ENCODE results near the gene TMEM63B. TPM values are rescaled to one million over a fixed set of nuclear protein-coding genes. Genes with fewer than 3 reads are reported as not detected.
"Not testable (repeated sequence)": the region's sequence is repeated elsewhere in the genome, so short reads cannot be mapped to it uniquely, and the experiment has no call there.

Gene TMEM63B
- total RNA-seq, 1 donor from 2014 or later, result 41.3 TPM

- DNase-seq, result no peak
Observed at GRCh38 chr6:44094403-44095242, 32.7 kb upstream of the TMEM63B start.

GRCh38 chr6:44095243-44095623 lies 32.1 kb upstream of the TMEM63B start:
- not testable (repeated sequence) for DNase-seq

- peak; percentile 36 for DNase-seq
Observed at GRCh38 chr6:44096612-44097011, 30.7 kb upstream of the TMEM63B start.

GRCh38 chr6:44097782-44098317 lies 29.5 kb upstream of the TMEM63B start:
- DNase-seq, result no peak

- no peak for DNase-seq
Observed at GRCh38 chr6:44099192-44099591, 28.2 kb upstream of the TMEM63B start.

GRCh38 chr6:44100088-44100550 lies 27.2 kb upstream of the TMEM63B start:
- no peak for DNase-seq

GRCh38 chr6:44101832-44102231 lies 25.5 kb upstream of the TMEM63B start:
- DNase-seq, result no peak

GRCh38 chr6:44102527-44102926 lies 24.8 kb upstream of the TMEM63B start:
- no peak for DNase-seq

GRCh38 chr6:44104481-44105021 lies 22.8 kb upstream of the TMEM63B start:
- no peak for DNase-seq

- DNase-seq, result no peak
Observed at GRCh38 chr6:44105146-44105545, 22.2 kb upstream of the TMEM63B start.

- no peak for DNase-seq
Observed at GRCh38 chr6:44105993-44106740, 21.2 kb upstream of the TMEM63B start.

- no peak for DNase-seq
Observed at GRCh38 chr6:44107017-44107416, 20.3 kb upstream of the TMEM63B start.

GRCh38 chr6:44108471-44108870 lies 18.9 kb upstream of the TMEM63B start:
- DNase-seq, result no peak

- DNase-seq, result no peak
Observed at GRCh38 chr6:44109212-44109611, 18.1 kb upstream of the TMEM63B start.

GRCh38 chr6:44110005-44110676 lies 17.2 kb upstream of the TMEM63B start:
- no peak for DNase-seq

- no peak for DNase-seq
Observed at GRCh38 chr6:44110966-44111365, 16.4 kb upstream of the TMEM63B start.

GRCh38 chr6:44111434-44112417 lies 15.6 kb upstream of the TMEM63B start:
- DNase-seq, result no peak

GRCh38 chr6:44113414-44113813 lies 13.9 kb upstream of the TMEM63B start:
- DNase-seq, result no peak

- DNase-seq, result no peak
Observed at GRCh38 chr6:44115866-44116265, 11.5 kb upstream of the TMEM63B start.

GRCh38 chr6:44116641-44117382 lies 10.5 kb upstream of the TMEM63B start:
- no peak for DNase-seq
